ENCODE results near the gene VPS37D. TPM values are rescaled to one million over a fixed set of nuclear protein-coding genes. Genes with fewer than 3 reads are reported as not detected.
A peak's percentile ranks its signal among the peaks of the same experiment; 100 is the strongest.

The VPS37D gene
- total RNA-seq, 1 experiment from 2014 or later = 8.3 TPM

- peak in 1 of 2 experiments; percentile 57 for DNase-seq
- POLR2A ChIA-PET (ENCODE audit: unreplicated experiment) = no interaction called here
- Histone ChIP-seq H2AFZ (peak overlapping the region; percentile 91), H3K36me3 (ENCODE audit: low read depth) (no peaks in the 10 kb centered on the region), H4K20me1 (ENCODE audit: insufficient read depth) (no peaks in the 10 kb centered on the region), H3K4me2 (peak overlapping the region; percentile 82), H3K4me1 (replicated peaks; ENCODE audit: insufficient read depth) (peaks cover 10% of the 10 kb centered on the region; the same call in 1 of the 2 replicates), H3K9me3 (ENCODE audit: insufficient read depth, low read depth) (no peaks in the 10 kb centered on the region), H3K27me3 (ENCODE audit: insufficient read depth, low read depth) (peaks cover 4% of the 10 kb centered on the region; the same call in 1 of the 2 replicates), H3K27ac (no peak overlapping the region), H3K9me2 (ENCODE audit: insufficient read depth) (no peaks in the 10 kb centered on the region), H3K79me2 (ENCODE audit: low read depth) (no peaks in the 10 kb centered on the region), H3K4me3 (peak overlapping the region; percentile 63), H3F3A (ENCODE audit: insufficient read depth, low read depth) (peaks cover 26% of the 10 kb centered on the region; the same call in 1 of the 2 replicates)
- BruUV-seq (replicated peaks) = no TSS peak
- TF ChIP-seq EZH2 (IDR thresholded peaks at IDR 0.05; ENCODE audit: low read depth) = no peak
- TF ChIP-seq, protein P1, sequence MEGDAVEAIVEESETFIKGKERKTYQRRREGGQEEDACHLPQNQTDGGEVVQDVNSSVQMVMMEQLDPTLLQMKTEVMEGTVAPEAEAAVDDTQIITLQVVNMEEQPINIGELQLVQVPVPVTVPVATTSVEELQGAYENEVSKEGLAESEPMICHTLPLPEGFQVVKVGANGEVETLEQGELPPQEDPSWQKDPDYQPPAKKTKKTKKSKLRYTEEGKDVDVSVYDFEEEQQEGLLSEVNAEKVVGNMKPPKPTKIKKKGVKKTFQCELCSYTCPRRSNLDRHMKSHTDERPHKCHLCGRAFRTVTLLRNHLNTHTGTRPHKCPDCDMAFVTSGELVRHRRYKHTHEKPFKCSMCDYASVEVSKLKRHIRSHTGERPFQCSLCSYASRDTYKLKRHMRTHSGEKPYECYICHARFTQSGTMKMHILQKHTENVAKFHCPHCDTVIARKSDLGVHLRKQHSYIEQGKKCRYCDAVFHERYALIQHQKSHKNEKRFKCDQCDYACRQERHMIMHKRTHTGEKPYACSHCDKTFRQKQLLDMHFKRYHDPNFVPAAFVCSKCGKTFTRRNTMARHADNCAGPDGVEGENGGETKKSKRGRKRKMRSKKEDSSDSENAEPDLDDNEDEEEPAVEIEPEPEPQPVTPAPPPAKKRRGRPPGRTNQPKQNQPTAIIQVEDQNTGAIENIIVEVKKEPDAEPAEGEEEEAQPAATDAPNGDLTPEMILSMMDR (conservative IDR thresholded peaks at IDR 0.05) = no peak
- CTCF ChIA-PET = interaction anchor here (1.1 kb wide), 1 partner anchor 12 kb away, joined by 5 read pairs; no protein-coding TSS in a partner anchor
- intact Hi-C loops (cut with micrococcal nuclease; ENCODE audit: unreplicated experiment) = no loop called here
Measured at GRCh38 chr7:73647725-73648592, 19.7 kb upstream of the VPS37D start.

GRCh38 chr7:73648593-73649332 is 18.9 kb upstream of the VPS37D start:
- H4K20me1 ChIP-seq (ENCODE audit: insufficient read depth) = no peaks in the 10 kb centered on the region
- no peaks in the 10 kb centered on the region for H3K9me3 ChIP-seq (ENCODE audit: insufficient read depth, low read depth)
- peaks cover 4% of the 10 kb centered on the region; the same call in 1 of the 2 replicates for H3K27me3 ChIP-seq (ENCODE audit: insufficient read depth, low read depth)
- H3K36me3 ChIP-seq (ENCODE audit: low read depth) = no peaks in the 10 kb centered on the region
- peak overlapping the region; percentile 82 for H3K4me2 ChIP-seq
- H3K79me2 ChIP-seq (ENCODE audit: low read depth) = no peaks in the 10 kb centered on the region
- intact Hi-C loops (cut with micrococcal nuclease; ENCODE audit: unreplicated experiment) = no loop called here
- POLR2A ChIA-PET (ENCODE audit: unreplicated experiment) = no interaction called here
- no TSS peak for BruUV-seq (replicated peaks)
- no peak for TF ChIP-seq EZH2 (IDR thresholded peaks at IDR 0.05; ENCODE audit: low read depth)
- TF ChIP-seq, protein P1 (conservative IDR thresholded peaks at IDR 0.05) = no peak
- peaks cover 10% of the 10 kb centered on the region; the same call in 1 of the 2 replicates for H3K4me1 ChIP-seq (replicated peaks; ENCODE audit: insufficient read depth)
- no peak for DNase-seq
- peak overlapping the region; percentile 91 for H2AFZ ChIP-seq
- H3K9me2 ChIP-seq (ENCODE audit: insufficient read depth) = no peaks in the 10 kb centered on the region
- CTCF ChIA-PET = no interaction called here
- H3K27ac ChIP-seq = no peak overlapping the region
- H3K4me3 ChIP-seq = peak overlapping the region; percentile 63; the same call in 1 of the 2 replicates
- peaks cover 26% of the 10 kb centered on the region; the same call in 1 of the 2 replicates for H3F3A ChIP-seq (ENCODE audit: insufficient read depth, low read depth)

GRCh38 chr7:73649576-73649975 is 18.1 kb upstream of the VPS37D start:
- CTCF ChIA-PET = no interaction called here
- intact Hi-C loops (cut with micrococcal nuclease; ENCODE audit: unreplicated experiment) = no loop called here
- POLR2A ChIA-PET (ENCODE audit: unreplicated experiment) = no interaction called here
- no peak for DNase-seq
- H3K4me3 ChIP-seq = no peak overlapping the region
- no peaks in the 10 kb centered on the region for H3K9me2 ChIP-seq (ENCODE audit: insufficient read depth)
- peaks cover 10% of the 10 kb centered on the region; the same call in 1 of the 2 replicates for H3K4me1 ChIP-seq (replicated peaks; ENCODE audit: insufficient read depth)
- TF ChIP-seq EZH2 (IDR thresholded peaks at IDR 0.05; ENCODE audit: low read depth) = no peak
- TF ChIP-seq, protein P1 (conservative IDR thresholded peaks at IDR 0.05) = no peak
- H4K20me1 ChIP-seq (ENCODE audit: insufficient read depth) = no peaks in the 10 kb centered on the region
- no peaks in the 10 kb centered on the region for H3K9me3 ChIP-seq (ENCODE audit: insufficient read depth, low read depth)
- no peaks in the 10 kb centered on the region for H3K36me3 ChIP-seq (ENCODE audit: low read depth)
- no peak overlapping the region for H2AFZ ChIP-seq
- H3K27ac ChIP-seq = no peak overlapping the region
- peaks cover 25% of the 10 kb centered on the region; the same call in 1 of the 2 replicates for H3F3A ChIP-seq (ENCODE audit: insufficient read depth, low read depth)
- BruUV-seq (replicated peaks) = no TSS peak
- H3K79me2 ChIP-seq (ENCODE audit: low read depth) = no peaks in the 10 kb centered on the region
- H3K27me3 ChIP-seq (ENCODE audit: insufficient read depth, low read depth) = peaks cover 4% of the 10 kb centered on the region; the same call in 1 of the 2 replicates
- no peak overlapping the region for H3K4me2 ChIP-seq

Measured in PC-9 (cell line).